DND-41 (cell line): Measurements from ENCODE around the gene SKIDA1.

Experiments used
- EZH2 ChIP-seq: IDR thresholded peaks from 3 replicates; pipeline ENCODE4 v1.6.1; 2012; ENCODE audit warnings: borderline replicate concordance, low read depth, mild to moderate bottlenecking, moderate library complexity, low read length, inconsistent platforms; ENCODE audit not compliant: severe bottlenecking
- TF ChIP-seq, protein P1 (sequence below): IDR thresholded peaks from 2 replicates; pipeline ENCODE4 v1.5.1; 2012; ENCODE audit warnings: borderline replicate concordance, low read length, moderate library complexity, mild to moderate bottlenecking; ENCODE audit not compliant: poor library complexity, severe bottlenecking; ENCODE audit errors: extremely low read depth

DNA sequence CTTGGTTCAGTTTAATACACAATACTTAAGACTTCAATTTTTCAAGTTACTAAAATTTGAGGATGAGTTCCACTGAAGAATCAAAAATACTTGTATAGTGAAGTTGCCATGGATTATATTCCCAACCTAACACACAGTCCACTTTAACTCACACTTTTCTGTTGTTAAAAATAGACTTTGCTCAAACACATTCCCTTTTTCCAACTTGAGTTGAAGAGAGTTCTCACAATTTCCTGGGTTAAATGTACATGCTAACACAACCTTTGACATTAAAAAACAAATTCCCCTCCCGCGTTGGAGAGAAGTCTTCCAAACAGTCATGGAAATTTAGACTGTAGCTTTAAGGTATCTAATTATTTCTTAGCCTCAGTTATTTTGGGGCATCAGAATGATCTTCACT lies 27.1 kb downstream of the SKIDA1 start:
- TF ChIP-seq, protein P1, sequence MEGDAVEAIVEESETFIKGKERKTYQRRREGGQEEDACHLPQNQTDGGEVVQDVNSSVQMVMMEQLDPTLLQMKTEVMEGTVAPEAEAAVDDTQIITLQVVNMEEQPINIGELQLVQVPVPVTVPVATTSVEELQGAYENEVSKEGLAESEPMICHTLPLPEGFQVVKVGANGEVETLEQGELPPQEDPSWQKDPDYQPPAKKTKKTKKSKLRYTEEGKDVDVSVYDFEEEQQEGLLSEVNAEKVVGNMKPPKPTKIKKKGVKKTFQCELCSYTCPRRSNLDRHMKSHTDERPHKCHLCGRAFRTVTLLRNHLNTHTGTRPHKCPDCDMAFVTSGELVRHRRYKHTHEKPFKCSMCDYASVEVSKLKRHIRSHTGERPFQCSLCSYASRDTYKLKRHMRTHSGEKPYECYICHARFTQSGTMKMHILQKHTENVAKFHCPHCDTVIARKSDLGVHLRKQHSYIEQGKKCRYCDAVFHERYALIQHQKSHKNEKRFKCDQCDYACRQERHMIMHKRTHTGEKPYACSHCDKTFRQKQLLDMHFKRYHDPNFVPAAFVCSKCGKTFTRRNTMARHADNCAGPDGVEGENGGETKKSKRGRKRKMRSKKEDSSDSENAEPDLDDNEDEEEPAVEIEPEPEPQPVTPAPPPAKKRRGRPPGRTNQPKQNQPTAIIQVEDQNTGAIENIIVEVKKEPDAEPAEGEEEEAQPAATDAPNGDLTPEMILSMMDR, result no peak
- no peak for TF ChIP-seq EZH2
